Kidney tubule cell (primary cell): ENCODE measurements around the gene GPRC5C.

Experiments used
- DNase-seq: peaks from one replicate; pipeline ENCODE4 v3.0.0-alpha.2; 2018; ENCODE audit warnings: low spot score

The GPRC5C gene, protein sequence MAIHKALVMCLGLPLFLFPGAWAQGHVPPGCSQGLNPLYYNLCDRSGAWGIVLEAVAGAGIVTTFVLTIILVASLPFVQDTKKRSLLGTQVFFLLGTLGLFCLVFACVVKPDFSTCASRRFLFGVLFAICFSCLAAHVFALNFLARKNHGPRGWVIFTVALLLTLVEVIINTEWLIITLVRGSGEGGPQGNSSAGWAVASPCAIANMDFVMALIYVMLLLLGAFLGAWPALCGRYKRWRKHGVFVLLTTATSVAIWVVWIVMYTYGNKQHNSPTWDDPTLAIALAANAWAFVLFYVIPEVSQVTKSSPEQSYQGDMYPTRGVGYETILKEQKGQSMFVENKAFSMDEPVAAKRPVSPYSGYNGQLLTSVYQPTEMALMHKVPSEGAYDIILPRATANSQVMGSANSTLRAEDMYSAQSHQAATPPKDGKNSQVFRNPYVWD

DNA sequence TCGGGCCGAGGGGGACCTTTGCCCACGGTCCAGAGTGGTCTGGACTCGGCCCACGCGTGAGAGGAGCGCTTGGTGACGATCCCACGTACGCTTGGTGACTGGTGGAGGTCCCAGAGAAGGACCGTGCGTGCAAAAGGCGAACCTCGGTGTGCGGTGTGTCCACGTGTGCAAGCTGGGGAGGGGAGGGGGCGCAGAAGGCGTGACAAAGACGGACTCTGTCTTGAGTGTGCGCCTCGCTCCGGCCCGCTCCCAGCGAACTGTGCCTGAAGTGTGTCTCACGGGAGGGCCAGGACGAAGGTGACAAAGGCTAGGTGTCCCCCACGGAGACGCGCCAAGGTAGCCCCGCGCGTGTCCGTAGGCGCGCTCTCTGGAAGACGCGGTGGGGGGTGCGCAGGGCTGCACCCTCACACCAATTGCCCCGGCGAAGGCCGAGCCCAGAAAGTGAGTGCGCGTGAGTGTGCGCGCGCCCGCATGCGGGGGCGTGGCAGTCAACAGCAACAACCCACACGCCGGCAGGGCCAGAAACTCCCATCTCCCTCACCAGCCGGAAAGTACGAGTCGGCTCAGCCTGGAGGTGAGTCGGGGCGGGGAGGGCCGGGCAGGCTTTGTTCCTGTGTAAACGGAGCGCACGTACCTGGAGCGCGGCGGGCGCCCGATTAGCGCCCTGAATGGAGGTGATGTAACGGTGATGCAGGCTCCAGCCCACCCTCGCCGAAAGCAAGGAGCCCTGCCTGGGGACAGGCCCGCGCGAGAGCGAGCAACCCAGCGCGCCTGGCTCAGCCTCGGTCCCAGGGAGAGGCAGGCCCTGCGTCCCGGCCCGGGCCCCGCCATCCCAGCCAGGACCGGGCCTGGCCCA, at the start of gene GPRC5C:
TSS of gene GPRC5C (plus strand) at position 521 of the 856 bp plus-strand sequence. CDS start 7,689 bp downstream, outside the sequence.
- DNase-seq: peak; percentile 86

DNA sequence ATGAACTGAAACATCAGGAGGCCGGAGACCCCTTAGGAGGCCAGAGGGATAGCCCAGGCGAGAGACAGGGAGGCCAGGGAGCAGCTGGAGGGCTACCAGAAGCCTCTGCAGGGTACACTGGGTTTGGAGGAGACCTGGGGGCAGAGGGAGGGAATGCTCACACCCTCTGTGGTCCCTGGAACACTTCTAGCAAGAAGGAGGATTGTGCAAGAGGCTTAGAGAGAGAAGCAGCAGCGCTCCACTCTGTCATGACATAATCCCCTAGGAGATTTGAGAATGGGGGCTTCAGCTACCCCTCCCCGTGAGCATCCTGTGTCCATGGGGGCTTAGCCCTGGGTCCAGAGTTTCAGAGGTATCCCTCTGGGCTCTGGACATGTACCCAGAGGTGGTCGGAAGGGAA, 48.7 kb upstream of the GPRC5C start:
- no peak for DNase-seq

DNA sequence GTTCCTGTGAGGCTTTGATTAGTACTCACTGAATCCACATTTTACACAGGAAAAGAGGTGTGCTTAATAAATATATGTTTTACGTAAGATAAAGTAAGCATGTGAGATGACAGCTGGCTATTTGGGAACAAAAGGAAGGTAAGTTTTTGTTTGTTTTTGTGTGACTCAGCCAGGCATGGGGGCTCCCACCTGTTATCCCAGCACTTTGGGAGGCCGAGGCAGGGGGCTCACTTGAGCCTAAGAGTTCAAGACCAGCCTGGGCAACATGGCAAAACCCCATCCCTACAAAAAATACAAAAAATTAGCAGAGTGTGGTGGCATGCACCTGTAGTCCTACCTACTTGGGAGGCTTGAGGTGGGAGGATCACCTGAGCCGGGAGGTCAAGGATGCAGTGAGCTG, 46.7 kb upstream of the GPRC5C start:
- DNase-seq: no peak

DNA sequence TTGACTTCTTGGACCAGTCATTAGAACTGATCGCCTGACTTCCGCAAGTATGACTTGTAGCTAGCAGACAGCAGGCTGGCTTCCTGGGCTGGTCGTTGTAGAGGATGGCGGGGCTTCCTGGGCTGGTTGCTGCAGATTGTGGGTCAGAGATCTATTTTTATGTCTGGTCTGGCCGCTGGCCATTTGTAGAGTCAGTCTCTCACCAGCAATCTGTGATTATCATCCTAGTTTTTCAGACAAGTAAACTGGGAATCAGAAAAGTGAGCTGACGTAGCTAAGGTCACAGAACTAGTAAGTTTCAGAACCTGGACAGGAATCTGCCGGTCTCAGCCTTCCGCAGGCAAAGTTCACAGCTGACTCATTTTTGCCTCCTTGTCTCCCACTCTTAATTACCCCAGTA, 45.5 kb upstream of the GPRC5C start:
- DNase-seq: peak; percentile 30

DNA sequence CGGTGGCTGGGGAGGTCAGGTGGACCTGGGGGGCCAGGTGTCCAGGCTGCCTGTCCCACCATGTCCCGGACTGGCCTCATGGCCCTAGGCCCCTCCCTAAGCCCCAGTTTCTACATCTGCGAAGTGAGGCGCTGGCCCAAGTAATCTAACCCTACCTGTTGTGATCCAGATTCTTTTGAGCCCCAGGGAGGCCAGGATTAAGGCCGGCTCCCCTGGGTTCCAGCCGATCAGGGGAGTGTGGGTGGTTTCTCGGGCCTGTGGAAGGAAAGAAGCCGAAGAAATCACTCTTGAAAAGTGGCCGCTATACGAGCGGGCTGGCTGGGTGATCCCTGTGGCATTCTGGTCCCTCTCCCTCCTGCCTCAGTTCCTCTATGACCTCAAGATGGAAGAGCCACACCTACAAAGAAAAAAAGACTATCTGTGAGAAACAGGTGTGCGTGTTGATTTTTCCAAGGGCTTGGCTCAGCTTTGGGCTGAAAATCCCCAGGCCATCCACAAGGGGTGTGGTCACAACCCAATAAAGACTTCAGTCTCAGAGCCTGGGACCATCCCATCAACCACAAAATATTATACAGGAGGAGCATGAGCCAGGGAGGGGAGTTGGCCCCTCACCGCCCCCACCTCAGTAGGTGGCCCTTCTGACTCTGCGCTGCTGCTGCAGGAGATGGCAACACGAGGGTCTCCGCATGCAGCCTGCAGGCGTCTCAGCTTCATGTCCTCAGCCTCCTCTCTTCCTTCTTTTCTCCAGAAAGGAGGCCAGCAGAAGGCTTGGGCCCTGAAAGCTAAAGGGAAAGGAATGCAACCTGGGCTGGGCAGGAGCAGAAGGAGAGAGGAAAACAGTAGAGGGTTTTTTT, 44.3 kb upstream of the GPRC5C start:
- no peak for DNase-seq

DNA sequence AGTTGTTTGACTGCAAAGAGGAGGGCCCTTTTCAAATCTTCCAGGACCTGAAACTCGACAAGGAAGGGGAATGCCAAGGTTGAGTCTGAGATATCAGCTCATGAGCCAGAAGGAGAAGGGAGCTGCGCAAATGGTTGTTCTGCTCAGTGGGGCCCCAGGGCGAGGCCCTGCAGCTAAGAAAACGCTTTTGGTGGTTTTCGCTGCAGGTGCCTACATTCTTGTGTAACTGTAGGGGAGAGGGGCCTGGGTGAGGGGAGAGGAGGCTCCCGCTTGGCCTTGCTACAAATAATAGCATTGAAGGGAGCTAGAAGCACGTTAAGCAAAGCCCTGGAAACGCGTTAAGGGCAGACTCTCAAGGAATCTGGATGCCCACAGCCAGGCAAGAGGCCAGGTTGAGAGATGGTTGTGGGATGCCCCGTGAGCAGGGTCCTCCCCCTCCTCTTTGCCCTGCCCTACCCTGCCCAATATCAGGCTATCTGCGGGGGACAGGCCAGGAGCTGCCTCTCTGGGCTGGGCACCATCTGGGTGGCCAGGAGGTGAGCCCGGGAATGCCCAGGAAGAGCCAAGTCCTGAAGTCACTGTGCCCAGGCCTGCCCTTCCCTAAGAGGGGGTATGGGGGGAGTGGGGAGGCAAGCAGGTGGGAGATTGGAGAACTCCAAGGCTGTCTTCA, 42.7 kb upstream of the GPRC5C start:
- no peak for DNase-seq

DNA sequence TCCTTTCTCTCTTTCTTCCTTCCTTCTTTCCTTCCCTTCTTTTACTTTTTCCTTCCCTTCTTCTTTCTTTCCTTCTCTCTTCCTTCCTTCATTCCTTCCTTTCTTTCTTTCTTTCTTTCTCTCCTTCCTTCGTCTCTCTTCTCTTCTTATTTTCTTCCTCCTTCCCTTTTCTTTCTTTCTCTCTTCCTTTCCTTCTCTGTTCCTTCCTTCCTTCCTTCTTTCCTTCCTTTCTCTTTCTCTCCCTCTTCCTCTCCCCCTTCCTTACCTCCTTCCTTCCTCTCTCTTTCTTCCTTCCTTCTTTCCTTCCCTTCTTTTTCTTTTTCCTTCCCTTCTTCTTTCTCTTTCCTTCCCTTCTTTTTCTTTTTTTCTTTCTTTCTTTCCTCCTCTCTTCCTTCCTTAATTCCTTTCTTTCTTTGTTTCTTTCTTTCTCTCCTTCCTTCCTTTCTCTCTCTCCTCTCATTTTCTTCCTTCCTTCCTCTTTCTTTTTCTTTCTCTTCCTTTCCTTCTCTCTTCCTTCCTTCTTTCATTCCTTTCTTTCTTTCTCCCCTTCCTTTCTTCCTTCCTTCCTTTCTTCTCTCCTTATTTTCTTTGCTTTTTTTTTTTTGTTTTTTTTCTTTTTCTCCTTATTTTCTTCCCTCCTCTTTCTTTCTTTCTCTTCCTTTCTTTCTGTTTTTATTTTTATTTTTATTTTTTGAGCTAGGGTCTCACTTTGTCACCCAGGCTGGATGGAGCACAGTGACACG, 41.8 kb upstream of the GPRC5C start:
- DNase-seq: no peak

DNA sequence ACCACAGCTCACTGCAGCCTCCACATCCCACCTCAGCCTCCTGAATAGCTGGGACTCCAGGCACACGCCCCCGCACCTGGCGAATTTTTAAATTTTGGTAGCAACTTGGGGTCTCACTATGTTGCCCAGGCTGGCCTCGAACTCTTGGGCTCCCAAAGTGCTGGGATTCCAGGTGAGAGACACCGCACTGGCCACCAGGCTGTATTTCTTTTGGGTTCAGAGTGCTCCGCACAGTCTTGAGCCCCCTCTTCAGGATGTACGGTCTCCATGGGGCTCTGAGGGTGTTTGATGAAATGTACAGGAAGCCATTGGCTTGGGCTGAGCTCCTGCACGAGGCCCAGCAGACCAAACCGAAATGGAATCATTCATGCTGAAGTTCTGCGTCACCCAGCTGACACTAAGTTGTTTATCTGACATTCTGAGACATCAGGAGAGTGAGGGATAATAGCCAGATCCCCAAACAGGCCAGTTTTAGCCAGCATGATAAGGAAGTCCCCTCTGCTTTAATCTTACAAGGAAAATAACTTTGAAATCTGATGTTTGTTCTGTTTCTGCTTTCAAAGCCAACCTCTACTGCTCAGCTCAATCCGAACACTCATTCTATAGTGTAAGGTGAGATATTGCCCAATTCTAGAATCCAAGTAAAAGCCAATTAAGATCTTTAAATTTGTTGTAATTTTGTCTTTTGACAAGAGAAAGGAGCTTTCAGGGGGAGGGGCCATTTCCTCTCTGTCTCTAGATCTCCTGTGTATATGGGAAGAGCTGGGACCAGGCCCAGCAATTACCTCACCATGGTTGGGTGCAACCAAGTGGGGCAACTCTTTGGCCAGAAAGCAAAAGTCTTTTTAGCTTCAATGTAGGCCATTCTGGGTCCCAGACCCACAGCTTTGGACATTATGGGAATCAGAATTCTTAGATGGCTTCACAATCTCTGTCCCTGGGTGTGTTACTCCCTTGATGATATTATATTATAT, 40.9 kb upstream of the GPRC5C start:
- no peak for DNase-seq

DNA sequence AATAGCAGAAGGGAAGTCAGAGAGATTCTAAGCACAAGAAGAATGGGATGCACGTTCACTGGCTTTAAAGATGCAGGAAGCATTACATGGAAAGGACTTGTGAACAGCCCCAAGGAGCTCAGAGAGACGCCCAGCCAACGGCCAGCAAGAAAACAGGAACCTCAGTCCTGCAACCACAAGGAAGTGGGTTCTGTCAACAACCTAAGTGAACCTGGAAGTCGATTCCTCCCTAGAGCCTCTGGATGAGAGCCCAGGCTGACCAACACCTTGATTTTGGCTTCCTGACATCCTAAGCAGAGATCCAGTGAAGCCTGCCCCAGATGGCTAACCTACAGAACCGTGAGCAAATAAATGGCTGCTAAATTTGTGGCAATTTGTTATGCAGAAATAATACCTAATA, 40.1 kb upstream of the GPRC5C start:
- DNase-seq: no peak

DNA sequence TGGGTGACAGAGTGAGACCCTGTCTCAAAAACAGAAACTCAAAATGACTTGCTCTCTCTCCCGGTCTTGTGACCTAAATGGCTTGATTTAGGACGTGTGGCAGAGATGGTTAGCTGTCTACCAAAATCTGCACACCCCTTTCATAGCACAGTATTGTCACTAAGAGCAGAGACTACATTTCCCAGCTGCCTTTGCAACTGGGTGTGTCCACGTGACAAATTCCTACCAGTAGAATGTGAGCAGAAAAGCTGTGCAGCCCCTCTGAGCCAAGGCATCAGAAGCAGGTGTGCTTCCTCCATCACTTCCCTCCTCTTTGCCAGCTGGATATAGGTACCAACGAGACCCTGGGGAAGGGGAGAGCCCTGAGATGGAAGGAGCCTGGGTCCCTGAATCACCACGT, 39.0 kb upstream of the GPRC5C start:
- no peak for DNase-seq

DNA sequence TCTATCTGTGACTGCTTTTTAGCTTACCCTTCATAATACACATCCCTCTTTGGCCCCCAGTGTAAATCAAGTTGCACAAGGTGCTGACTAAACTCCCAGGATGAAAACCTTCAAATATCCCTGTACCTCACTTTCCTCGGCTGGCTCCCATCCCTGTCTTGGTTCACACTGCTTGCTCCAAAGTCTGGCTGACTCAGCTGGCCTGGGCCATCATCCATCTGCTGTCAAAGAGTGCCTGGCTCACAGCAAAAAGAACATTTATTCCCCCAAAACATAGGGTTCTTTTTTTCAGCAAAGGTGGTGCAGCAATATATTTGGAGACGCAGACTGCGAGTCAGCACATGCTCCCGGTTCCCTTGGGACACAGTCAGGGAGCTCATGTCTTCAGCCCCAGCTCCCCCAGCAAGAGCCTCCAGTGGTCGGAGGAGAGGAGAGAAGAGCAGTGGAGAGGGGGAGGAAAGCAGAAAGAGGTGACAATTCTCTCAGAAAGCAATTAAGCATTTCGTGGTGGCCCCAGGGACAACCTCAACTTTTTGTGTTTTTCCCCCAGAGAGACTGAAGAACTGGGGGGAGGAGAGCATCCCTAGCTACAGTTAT, 38.4 kb upstream of the GPRC5C start:
- DNase-seq: no peak

DNA sequence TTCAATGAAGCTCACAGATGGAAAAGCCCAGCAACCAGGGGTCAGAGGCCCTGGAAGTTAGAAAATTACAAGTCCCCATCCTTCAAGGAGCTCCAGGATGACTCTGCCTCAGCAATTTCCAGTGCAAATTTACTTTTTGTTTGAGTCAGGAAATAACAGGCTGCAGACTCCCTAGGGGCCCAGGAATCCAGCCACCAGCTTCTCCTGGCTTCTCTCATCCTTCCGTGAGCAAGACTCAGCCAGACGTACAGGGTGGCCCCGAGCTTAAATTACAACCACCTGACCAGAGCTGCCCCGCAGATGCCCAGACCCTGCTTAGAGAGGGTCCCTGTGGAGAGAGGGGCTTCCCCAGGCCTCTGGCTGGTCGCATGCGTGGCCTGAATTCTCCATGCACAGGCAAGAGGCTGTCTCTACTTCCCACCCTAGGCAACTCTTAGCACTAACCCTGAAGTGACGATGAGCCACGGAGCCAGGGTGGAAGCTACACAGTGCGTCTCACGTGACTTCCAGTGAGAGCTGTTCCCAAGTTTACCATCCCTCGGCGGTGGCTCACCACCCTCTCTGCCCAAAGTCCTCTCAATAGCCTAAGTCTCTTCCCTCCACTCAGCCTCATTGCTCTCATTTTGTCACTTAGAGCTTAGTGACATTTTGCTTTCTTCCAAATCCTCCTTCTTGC, 37.5 kb upstream of the GPRC5C start:
- no peak for DNase-seq

DNA sequence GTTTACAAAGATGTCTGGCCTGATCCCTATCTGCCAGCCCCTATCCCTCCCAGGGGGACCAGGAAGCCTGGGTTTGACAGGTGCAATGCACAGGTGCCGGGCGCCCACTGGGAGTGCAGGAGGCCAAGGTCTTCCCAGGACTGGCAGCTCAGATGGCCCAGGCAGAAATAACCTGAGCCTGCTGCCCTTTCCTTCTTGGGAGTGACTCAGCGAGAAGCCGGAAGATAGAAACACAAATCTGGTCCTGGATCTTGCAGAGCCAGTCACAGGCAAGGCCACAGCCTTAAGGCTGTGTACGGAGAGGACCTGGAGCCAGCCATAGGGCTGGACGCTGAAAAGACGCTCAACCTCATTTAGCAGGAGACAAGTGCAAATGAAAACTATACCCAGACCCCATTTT, 36.9 kb upstream of the GPRC5C start:
- DNase-seq: peak; percentile 22

DNA sequence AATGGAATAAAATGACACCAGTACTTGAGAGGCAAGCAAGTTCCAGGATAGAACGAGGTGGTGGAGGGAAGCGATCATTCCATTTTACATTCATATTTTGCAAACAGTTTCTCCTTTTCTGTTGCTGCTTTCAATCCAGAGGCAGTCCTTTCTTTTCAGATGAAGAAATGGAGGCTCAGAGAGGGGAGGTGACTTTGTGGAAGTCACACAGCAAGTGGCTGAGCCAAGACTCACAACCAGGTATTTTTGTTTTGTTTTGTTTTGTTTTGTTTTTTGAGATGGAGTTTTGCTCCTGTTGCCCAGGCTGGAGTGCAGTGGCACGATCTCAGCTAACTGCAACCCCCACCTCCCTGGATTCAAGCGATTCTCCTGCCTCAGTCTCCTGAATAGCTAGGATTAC, 35.3 kb upstream of the GPRC5C start:
- DNase-seq: no peak

DNA sequence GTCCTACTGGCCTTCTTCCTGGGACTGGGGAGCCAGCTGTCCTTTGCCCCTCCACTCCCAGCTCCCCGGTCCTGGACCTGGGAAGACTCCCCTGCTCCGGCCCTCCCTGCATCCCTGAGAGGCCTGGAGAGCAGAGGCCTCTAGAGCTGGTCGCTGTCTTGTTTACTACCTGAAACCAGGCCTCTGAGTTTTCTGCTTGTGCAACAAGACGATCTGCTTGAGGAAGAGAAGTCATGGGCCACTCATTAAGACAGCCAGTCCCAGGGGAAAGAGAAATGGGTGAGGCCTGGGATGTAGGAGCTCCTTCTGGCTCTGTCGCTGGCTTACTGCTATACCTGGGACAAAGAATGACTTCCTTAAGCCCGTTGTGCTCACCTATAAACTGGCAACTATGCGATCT, 29.8 kb upstream of the GPRC5C start:
- DNase-seq: no peak

DNA sequence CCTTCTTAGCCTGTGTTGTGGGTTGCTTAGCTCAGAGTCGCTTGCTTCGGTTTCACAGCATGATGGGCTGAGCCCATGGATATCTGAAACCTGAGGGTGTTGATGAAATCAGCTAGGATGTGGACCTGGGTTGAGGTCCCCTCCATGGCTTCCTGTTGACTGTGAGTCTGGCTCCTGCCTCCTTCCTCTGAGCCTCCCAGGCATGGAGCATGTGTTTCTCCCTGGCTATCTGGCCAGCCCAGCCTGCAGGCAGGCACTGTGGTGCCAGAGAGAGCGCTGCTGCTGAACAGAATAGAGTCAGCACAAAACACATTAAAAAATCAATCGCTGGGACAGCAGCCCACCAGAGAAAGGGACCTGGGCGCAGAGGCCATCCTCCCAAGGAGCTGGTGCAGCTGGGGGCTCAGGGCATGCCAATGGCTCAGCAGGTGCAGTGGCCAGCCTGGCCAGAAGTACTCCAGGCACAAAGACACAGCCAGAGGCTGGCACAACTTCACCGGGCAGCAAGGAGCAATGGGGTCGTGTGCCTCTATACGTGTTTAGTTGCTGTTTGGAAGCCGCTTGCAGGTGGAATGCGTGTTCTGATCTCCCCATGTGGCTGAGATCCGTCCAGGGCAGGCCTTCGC, 28.3 kb upstream of the GPRC5C start:
- DNase-seq: no peak

DNA sequence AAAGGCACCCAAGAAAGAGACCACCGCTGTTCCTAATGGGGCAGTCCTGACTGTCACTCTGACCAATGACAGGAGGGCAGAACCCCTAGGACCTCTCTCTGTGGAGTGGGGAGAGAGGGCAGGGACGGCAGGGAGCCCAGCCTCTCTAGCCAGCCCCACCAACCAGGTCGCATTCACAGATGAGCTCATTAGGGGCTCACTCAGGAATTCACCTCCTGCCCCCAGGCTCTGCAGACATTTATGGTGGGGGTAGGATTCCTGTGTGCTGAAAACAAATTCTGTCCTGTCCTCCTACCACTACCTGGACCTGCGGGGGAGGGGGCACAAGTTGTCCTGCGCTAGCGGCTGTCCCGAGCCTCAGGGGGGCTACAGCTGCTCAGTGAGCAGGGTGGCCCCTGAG, 27.7 kb upstream of the GPRC5C start:
- DNase-seq: no peak

DNA sequence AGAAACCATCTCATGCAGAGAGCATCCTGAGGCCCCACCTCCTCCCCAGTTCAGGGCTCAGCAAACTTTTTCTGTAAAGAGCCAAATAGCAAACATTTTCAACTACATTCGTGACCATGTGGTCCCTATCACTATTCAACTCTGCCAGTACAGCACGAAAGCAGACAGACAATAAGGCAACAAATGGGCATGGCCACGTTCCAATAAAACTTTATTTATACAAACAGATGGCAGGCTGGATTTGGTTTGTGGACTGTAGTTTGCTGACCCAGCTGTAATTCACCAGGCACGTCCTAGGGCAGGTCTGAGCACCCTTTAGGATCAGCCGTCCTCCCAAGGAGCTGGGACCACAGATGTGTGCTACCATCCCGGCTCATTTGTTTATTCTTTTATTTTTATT, 27.1 kb upstream of the GPRC5C start:
- DNase-seq: no peak
